22Rv1 (cell line): ENCODE measurements around the gene PRKCB.

ENCODE experiments used
- H3K27ac ChIP-seq: fragments of 450-650 bp; 2 replicates; pipeline ENCODE4 v1.5.1; 2017
- ZFX ChIP-seq: fragments of 450-650 bp; IDR thresholded peaks from 2 replicates; pipeline ENCODE4 v1.6.1; 2017; ENCODE audit warnings: antibody characterized with exemption, borderline replicate concordance
- TF ChIP-seq, protein P1 (sequence below): fragments of 450-650 bp; IDR thresholded peaks from 2 replicates; pipeline ENCODE4 v1.5.1; 2017; ENCODE audit warnings: mild to moderate bottlenecking

Gene PRKCB

DNA sequence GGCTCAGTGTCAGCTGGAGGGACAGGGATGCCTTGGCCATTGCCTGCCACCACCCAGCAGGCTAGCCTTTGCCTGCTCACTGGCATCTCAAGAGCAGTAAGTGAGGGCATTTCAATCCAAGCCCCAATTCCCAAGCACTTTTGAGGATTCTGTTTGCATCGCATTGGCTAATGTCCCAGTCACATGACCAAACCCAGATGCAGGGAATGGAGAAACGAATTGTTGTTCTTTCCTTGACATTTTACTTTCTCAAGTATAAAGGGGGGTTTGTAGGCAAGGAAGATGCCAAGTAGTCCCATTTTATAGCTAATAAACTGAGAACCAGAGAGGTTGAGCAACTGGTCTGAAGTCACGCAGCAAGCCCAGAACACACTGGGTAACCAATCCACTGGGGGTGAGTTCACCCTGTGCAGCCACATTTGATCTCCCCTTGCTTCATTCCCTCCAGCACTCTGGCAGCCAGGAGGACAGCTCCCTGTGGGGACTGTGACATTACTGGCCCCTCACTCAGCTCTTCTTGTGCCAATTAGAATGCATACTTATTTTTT, 226.6 kb downstream of the PRKCB start:
- H3K27ac ChIP-seq = no peak overlapping the region
- TF ChIP-seq, protein P1, sequence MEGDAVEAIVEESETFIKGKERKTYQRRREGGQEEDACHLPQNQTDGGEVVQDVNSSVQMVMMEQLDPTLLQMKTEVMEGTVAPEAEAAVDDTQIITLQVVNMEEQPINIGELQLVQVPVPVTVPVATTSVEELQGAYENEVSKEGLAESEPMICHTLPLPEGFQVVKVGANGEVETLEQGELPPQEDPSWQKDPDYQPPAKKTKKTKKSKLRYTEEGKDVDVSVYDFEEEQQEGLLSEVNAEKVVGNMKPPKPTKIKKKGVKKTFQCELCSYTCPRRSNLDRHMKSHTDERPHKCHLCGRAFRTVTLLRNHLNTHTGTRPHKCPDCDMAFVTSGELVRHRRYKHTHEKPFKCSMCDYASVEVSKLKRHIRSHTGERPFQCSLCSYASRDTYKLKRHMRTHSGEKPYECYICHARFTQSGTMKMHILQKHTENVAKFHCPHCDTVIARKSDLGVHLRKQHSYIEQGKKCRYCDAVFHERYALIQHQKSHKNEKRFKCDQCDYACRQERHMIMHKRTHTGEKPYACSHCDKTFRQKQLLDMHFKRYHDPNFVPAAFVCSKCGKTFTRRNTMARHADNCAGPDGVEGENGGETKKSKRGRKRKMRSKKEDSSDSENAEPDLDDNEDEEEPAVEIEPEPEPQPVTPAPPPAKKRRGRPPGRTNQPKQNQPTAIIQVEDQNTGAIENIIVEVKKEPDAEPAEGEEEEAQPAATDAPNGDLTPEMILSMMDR = no peak
- TF ChIP-seq ZFX = no peak

DNA sequence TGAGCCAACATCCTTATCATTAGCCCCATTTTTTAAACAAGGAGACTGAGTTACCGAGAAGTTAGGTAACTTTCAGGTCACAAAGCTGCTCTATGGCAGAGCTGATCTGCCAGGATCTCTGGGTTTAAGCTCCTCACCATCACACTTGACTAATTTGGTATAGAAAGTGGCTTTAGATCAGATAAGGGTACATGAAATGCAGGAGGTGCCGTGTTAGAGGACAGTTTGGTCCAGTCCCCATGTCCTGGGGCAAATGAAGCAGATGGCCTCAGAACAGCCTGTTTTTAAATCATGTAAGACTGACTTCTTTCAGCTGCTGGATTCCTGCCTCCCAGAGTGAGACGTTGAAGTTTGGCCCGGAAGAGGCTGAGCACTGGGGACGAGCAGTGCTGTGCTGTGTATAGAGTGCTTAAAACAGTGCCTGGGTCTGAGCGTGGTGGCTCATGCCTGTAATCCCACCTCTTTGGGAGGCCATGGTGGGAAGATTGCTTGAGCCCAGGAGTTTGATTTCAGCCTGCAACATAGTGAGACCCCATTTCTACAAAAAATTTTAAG, 233.3 kb downstream of the PRKCB start:
- no peak for TF ChIP-seq ZFX
- TF ChIP-seq, protein P1 = no peak
- no peak overlapping the region for H3K27ac ChIP-seq

DNA sequence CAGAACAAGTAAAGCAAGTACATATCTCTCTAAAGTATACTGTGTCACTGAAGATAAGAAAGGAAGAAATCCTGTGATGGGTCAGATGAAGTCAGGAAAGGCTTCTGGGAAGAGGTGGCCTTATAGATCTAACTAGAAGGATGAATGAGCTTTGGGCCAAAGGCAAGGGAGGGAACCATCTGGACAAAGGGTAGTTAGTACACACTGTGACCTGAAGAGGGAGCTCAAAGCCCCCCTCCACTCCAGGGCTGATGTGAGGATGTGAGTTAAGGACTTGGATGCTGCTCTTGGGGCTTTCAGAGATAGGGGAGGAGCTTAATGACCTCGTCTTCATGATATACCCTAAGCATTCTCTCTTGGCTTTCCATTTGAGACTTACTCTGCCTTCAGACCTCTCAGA, 235.1 kb downstream of the PRKCB start:
- no peak for TF ChIP-seq ZFX
- TF ChIP-seq, protein P1 = peak; percentile 64
- no peak overlapping the region for H3K27ac ChIP-seq

DNA sequence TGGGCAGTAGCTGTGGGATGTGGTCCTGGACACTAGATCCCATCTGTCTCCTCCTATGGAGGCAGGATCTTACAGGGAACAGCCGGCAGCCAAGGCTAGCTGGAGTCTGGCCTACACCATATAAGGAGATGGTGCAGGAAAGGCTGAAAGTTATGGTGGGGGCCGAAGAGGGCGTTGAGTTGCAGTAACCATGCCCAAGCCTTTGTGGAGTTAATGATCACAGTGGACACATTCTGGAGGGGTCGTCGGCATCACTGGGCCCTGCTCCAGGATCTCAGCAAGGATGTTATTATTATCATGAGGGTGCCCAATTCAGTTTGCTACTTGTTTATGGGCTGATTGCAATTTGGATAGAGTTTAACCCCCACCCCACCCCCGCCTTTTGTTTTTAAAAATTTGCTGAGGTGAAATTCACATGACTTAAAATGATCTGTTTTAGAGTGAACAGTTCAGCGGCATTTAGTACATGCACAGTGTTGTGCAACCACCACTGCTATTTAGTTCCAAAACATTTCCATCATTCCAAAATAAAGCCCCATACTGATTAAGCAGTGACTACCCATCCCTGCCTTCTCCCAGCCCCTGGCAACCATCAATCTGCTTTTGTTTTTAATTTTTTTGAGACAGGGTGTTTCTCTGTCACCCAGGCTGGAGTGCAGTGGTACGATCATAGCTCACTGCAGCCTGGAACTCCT, 236.0 kb downstream of the PRKCB start:
- TF ChIP-seq, protein P1 = no peak
- TF ChIP-seq ZFX = no peak
- H3K27ac ChIP-seq = no peak overlapping the region

DNA sequence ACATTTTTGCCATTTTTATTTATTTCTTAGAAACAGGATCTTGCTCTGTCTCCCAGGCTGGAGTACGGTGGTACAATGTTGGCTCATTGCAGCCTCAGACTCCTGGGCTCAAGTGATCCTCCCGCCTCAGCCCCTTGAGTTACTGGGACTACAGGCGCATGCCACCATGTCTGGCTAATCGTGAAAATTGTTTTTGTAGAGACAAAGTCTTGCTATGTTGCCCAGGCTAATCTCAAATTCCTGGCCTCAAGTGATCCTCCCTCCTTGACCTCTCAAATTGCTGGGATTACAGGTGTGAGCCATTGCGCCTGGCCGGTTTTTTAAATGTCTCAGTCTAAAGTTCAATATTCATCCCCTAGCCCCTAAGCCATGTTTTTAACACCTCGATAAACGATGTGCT, 237.5 kb downstream of the PRKCB start:
- no peak overlapping the region for H3K27ac ChIP-seq
- TF ChIP-seq ZFX = no peak
- TF ChIP-seq, protein P1 = no peak

DNA sequence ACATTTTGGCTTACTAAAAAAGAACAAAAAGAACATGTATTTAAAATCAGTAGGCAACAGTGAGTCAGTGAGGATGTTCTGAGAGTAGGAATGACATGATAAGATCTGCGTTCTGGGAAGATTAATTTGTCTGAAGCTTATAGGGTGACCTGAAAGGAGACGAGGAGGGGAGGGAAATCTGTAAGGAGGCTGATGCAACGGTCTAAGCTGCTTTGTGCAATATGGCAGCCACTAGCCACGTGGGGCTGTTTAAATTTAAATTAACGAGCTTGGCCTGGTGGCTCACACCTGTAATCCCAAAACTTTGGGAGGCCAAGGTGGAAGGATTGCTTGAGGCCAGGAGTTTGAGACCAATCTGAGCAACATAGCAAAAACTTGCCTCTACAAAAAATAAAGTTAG, 238.8 kb downstream of the PRKCB start:
- no peak overlapping the region for H3K27ac ChIP-seq
- TF ChIP-seq, protein P1 = no peak
- no peak for TF ChIP-seq ZFX

DNA sequence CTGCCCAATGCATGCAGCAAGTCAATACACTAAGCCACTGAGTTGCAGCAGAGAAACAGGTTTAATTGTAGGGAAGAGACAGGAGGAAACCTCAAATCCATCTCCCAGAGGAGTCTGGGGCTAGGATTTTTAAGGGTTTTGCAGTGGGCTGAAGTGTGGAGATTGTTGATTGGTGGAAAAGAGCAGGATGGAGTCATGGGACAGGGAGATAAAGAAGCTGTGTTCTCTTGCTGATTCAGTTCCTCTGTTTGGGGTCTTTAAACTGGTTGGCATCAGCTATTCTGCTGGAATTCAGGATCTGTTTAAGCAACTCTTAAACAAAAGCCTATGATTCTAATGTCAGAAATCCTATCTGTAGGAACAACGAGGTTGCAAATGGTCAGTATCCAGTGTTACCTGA, 239.5 kb downstream of the PRKCB start:
- TF ChIP-seq, protein P1 = no peak
- no peak for TF ChIP-seq ZFX
- no peak overlapping the region for H3K27ac ChIP-seq
